ENCODE data around the gene OSBPL8. TPM values are rescaled to one million over a fixed set of nuclear protein-coding genes. Genes with fewer than 3 reads are reported as not detected.
"Not testable (repeated sequence)": the region's sequence is repeated elsewhere in the genome, so short reads cannot be mapped to it uniquely, and the experiment has no call there.

The OSBPL8 gene
- total RNA-seq, 2 donors from 2014 or later, result 72.7 to 87.3 TPM

GRCh38 chr12:76398106-76398505, 161.5 kb downstream of the OSBPL8 start:
- intact Hi-C loops (cut with DNase I), result no loop called here
- DNase-seq (ENCODE audit: low spot score), result no peak

- intact Hi-C loops (cut with DNase I), result no loop called here
- no peak for DNase-seq (ENCODE audit: low spot score)
These were observed 168.1 kb downstream of the OSBPL8 start for GRCh38 chr12:76391461-76391860.

- no peak for DNase-seq (ENCODE audit: low spot score)
- intact Hi-C loops (cut with DNase I), result no loop called here
These were observed 172.0 kb downstream of the OSBPL8 start for GRCh38 chr12:76387614-76388013.

- no peak for DNase-seq (ENCODE audit: low spot score)
- intact Hi-C loops (cut with DNase I), result loop anchor here in 1 of 2 donors (5.0 kb wide), 1 partner anchor 568 kb away; no protein-coding TSS in a partner anchor
These were observed 175.0 kb downstream of the OSBPL8 start for GRCh38 chr12:76384560-76384959.

GRCh38 chr12:76383988-76384387, 175.6 kb downstream of the OSBPL8 start:
- intact Hi-C loops (cut with DNase I), result loop anchor here in 1 of 2 donors (5.0 kb wide), 1 partner anchor 568 kb away; no protein-coding TSS in a partner anchor
- no peak for DNase-seq (ENCODE audit: low spot score)

GRCh38 chr12:76379261-76379660, 180.3 kb downstream of the OSBPL8 start:
- DNase-seq (ENCODE audit: low spot score), result no peak
- intact Hi-C loops (cut with DNase I), result no loop called here

- DNase-seq (ENCODE audit: low spot score); intact Hi-C loops (cut with DNase I): not testable (repeated sequence)
These were observed 182.7 kb downstream of the OSBPL8 start for GRCh38 chr12:76376876-76377275.

- DNase-seq (ENCODE audit: low spot score), result no peak
These were observed 183.6 kb downstream of the OSBPL8 start for GRCh38 chr12:76375939-76376338.

GRCh38 chr12:76375470-76375869, 184.1 kb downstream of the OSBPL8 start:
- intact Hi-C loops (cut with DNase I), result no loop called here
- DNase-seq (ENCODE audit: low spot score), result no peak

More at GRCh38 chr12:76375939-76376338, 183.6 kb downstream of the OSBPL8 start:
- intact Hi-C loops (cut with DNase I), result no loop called here

GRCh38 chr12:76374386-76375020, 185.1 kb downstream of the OSBPL8 start:
- DNase-seq (ENCODE audit: low spot score), result no peak
- intact Hi-C loops (cut with DNase I), result no loop called here

- intact Hi-C loops (cut with DNase I), result no loop called here
- DNase-seq (ENCODE audit: low spot score), result no peak
These were observed 191.3 kb downstream of the OSBPL8 start for GRCh38 chr12:76368230-76368629.

GRCh38 chr12:76366163-76366562, 193.4 kb downstream of the OSBPL8 start:
- intact Hi-C loops (cut with DNase I), result no loop called here

GRCh38 chr12:76364131-76364530, 195.4 kb downstream of the OSBPL8 start:
- intact Hi-C loops (cut with DNase I), result not testable (repeated sequence)

More at GRCh38 chr12:76366163-76366562, 193.4 kb downstream of the OSBPL8 start:
- DNase-seq (ENCODE audit: low spot score), result no peak

GRCh38 chr12:76360316-76360715, 199.3 kb downstream of the OSBPL8 start:
- DNase-seq (ENCODE audit: low spot score), result no peak

More at GRCh38 chr12:76364131-76364530, 195.4 kb downstream of the OSBPL8 start:
- not testable (repeated sequence) for DNase-seq (ENCODE audit: low spot score)

GRCh38 chr12:76356071-76356470, 203.5 kb downstream of the OSBPL8 start:
- DNase-seq (ENCODE audit: low spot score), result no peak
- intact Hi-C loops (cut with DNase I), result no loop called here

More at GRCh38 chr12:76360316-76360715, 199.3 kb downstream of the OSBPL8 start:
- intact Hi-C loops (cut with DNase I), result no loop called here

GRCh38 chr12:76348079-76348901, 211.3 kb downstream of the OSBPL8 start, which contains the start of gene BBS10:
BBS10 (minus strand) TSS chr12:76348415; CDS start chr12:76348358, 57 bp downstream.
- DNase-seq (ENCODE audit: low spot score), result peak; percentile 96
- intact Hi-C loops (cut with DNase I), result loop anchor here in 1 of 2 donors (5.0 kb wide), 1 partner anchor 209 kb away; the partner anchor contains the start of gene OSBPL8

- intact Hi-C loops (cut with DNase I), result loop anchor here (2.0 to 5.0 kb wide), 2 partner anchors 78 to 210 kb away; partner anchors contain the start of gene OSBPL8 (in 1 of the 2)
These were observed 212.7 kb downstream of the OSBPL8 start for GRCh38 chr12:76346798-76347420.

GRCh38 chr12:76346236-76346635, 213.3 kb downstream of the OSBPL8 start:
- DNase-seq (ENCODE audit: low spot score), result no peak
- intact Hi-C loops (cut with DNase I), result loop anchor here (2.0 to 5.0 kb wide), 2 partner anchors 77 to 211 kb away; partner anchors contain the start of gene OSBPL8 (in 1 of the 2)

More at GRCh38 chr12:76346798-76347420, 212.7 kb downstream of the OSBPL8 start:
- no peak for DNase-seq (ENCODE audit: low spot score)

- intact Hi-C loops (cut with DNase I), result loop anchor here in 1 of 2 donors (5.0 kb wide), 1 partner anchor 212 kb away; the partner anchor contains the start of gene OSBPL8
- DNase-seq (ENCODE audit: low spot score), result no peak
These were observed 214.0 kb downstream of the OSBPL8 start for GRCh38 chr12:76345569-76345968.

All from posterior vena cava (tissue), 2 donors.